HL-60 (cell line): Measurements from ENCODE around the gene LCN6.

Experiments used
- DNase-seq, 2 experiments: peaks; one replicate each; pipeline ENCODE4 v3.0.0-alpha.2; 2010 to 2020; ENCODE audit warnings: low read depth in 1 of 2, low spot score in 1 of 2
- H3K27ac ChIP-seq: fragments of 250-450 bp; sonication (Bioruptor Pico); replicated peaks from 2 replicates; pipeline ENCODE4 v1.5.1; 2020; ENCODE audit warnings: mild to moderate bottlenecking, moderate library complexity
- H3K27me3 ChIP-seq: fragments of 250-450 bp; sonication (Bioruptor Pico); 2 replicates; pipeline ENCODE4 v1.5.1; 2021; ENCODE audit warnings: mild to moderate bottlenecking, moderate library complexity; ENCODE audit not compliant: insufficient read depth, poor library complexity, severe bottlenecking
- H3K4me3 ChIP-seq: replicated peaks from 2 replicates; pipeline ENCODE4 v1.5.1; 2011; ENCODE audit warnings: mild to moderate bottlenecking, control low read depth, low read length; ENCODE audit not compliant: insufficient read depth
- CTCF ChIP-seq: IDR thresholded peaks from one replicate; pipeline ENCODE4 v1.5.1; 2011; ENCODE audit warnings: low read length, control low read depth, inconsistent platforms; ENCODE audit not compliant: insufficient read depth
- GABPA ChIP-seq: IDR thresholded peaks from 2 replicates; pipeline ENCODE4 v1.6.1; 2012; ENCODE audit warnings: low read depth
- POLR2AphosphoS5 ChIP-seq: IDR thresholded peaks from 2 replicates; pipeline ENCODE4 v1.6.1; 2012; ENCODE audit warnings: low read depth
- REST ChIP-seq: IDR thresholded peaks from 2 replicates; pipeline ENCODE4 v1.6.1; 2012; ENCODE audit warnings: low read depth; ENCODE audit not compliant: insufficient replicate concordance
- SPI1 ChIP-seq: IDR thresholded peaks from 2 replicates; pipeline ENCODE4 v1.6.1; 2012; ENCODE audit warnings: low read depth, mild to moderate bottlenecking, borderline replicate concordance

LCN6 gene

GRCh38 chr9:136724772-136725171 lies 23.6 kb downstream of the LCN6 start:
- H3K4me3 ChIP-seq, result no peak overlapping the region
- no peak overlapping the region for H3K27ac ChIP-seq
- TF ChIP-seq POLR2AphosphoS5, result no peak; the same call in 1 of the 2 replicates
- no peak for TF ChIP-seq SPI1
- no peak for TF ChIP-seq GABPA
- TF ChIP-seq CTCF, result no peak
- TF ChIP-seq REST, result no peak
- no peak for DNase-seq
- no peaks in the 10 kb centered on the region for H3K27me3 ChIP-seq

- TF ChIP-seq GABPA (no peak), POLR2AphosphoS5 (no peak; the same call in 1 of the 2 replicates), SPI1 (no peak), REST (no peak), CTCF (no peak)
- no peaks in the 10 kb centered on the region for H3K27me3 ChIP-seq
- no peak overlapping the region for H3K27ac ChIP-seq
- H3K4me3 ChIP-seq, result no peak overlapping the region
- DNase-seq, result peak in 1 of 2 experiments; percentile 32
Measured at GRCh38 chr9:136723989-136724388, 24.3 kb downstream of the LCN6 start.

GRCh38 chr9:136723362-136723976 lies 24.9 kb downstream of the LCN6 start:
- TF ChIP-seq POLR2AphosphoS5 (peak; percentile 73), REST (no peak)
- Histone ChIP-seq H3K27me3 (no peaks in the 10 kb centered on the region), H3K27ac (no peak overlapping the region), H3K4me3 (no peak overlapping the region)
- DNase-seq, result peak in 1 of 2 experiments; percentile 58

- Histone ChIP-seq H3K27me3 (no peaks in the 10 kb centered on the region), H3K4me3 (no peak overlapping the region), H3K27ac (no peak overlapping the region)
- TF ChIP-seq REST (no peak), CTCF (no peak), POLR2AphosphoS5 (peak; percentile 63; the same call in 1 of the 2 replicates)
- DNase-seq, result peak in 1 of 2 experiments; percentile 61
Measured at GRCh38 chr9:136722969-136723356, 25.4 kb downstream of the LCN6 start.
